Osteocyte (in vitro differentiated cells): ENCODE results near the gene DNAH7. TPM values are rescaled to one million over a fixed set of nuclear protein-coding genes. Genes with fewer than 3 reads are reported as not detected.

Experiments
- DNase-seq: peaks from one replicate; pipeline ENCODE4 v3.0.0; 2021; ENCODE audit warnings: mixed read lengths; ENCODE audit not compliant: unreplicated experiment; ENCODE audit errors: extremely low spot score
- H3K27ac Mint-ChIP-seq: one replicate; pipeline ENCODE4 v1.8.0; 2021; ENCODE audit warnings: mild to moderate bottlenecking, mixed read lengths; ENCODE audit not compliant: unreplicated experiment
- H3K27me3 Mint-ChIP-seq: one replicate; pipeline ENCODE4 v1.8.0; 2021; ENCODE audit warnings: mixed read lengths; ENCODE audit not compliant: unreplicated experiment
- H3K36me3 Mint-ChIP-seq: one replicate; pipeline ENCODE4 v1.8.0; 2021; ENCODE audit warnings: mixed read lengths; ENCODE audit not compliant: unreplicated experiment
- H3K4me1 Mint-ChIP-seq: one replicate; pipeline ENCODE4 v1.8.0; 2021; ENCODE audit warnings: mixed read lengths; ENCODE audit not compliant: unreplicated experiment
- H3K4me3 Mint-ChIP-seq: one replicate; pipeline ENCODE4 v1.8.0; 2021; ENCODE audit warnings: mild to moderate bottlenecking, moderate library complexity, mixed read lengths; ENCODE audit not compliant: unreplicated experiment
- H3K9me3 Mint-ChIP-seq: one replicate; pipeline ENCODE4 v1.8.0; 2021; ENCODE audit warnings: mixed read lengths; ENCODE audit not compliant: unreplicated experiment
- CTCF ChIP-seq: fragments of 200-600 bp; sonication (generic); IDR thresholded peaks from 2 replicates; pipeline ENCODE4 v1.5.0; 2021; ENCODE audit warnings: antibody characterized with exemption, mild to moderate bottlenecking, moderate library complexity
- total RNA-seq: library from RNA; stranded (reverse); gene quantifications from 2 replicates; pipeline ENCODE4 v1.2.1, GENCODE V29; 2021

The DNAH7 gene
- total RNA-seq, 1 donor from 2014 or later: 0.43 TPM

GRCh38 chr2:195813421-195813820 lies 255.2 kb downstream of the DNAH7 start:
- no peaks in the 10 kb centered on the region for H3K36me3 Mint-ChIP-seq
- no peak overlapping the region for H3K27ac Mint-ChIP-seq
- no peak for TF ChIP-seq CTCF
- H3K4me1 Mint-ChIP-seq: no peaks in the 10 kb centered on the region
- peaks cover 44% of the 10 kb centered on the region for H3K27me3 Mint-ChIP-seq
- H3K9me3 Mint-ChIP-seq: no peaks in the 10 kb centered on the region
- no peak overlapping the region for H3K4me3 Mint-ChIP-seq
- DNase-seq: no peak

GRCh38 chr2:195810340-195811098 lies 258.1 kb downstream of the DNAH7 start:
- Mint-ChIP-seq H3K27me3 (peaks cover 46% of the 10 kb centered on the region), H3K27ac (no peak overlapping the region), H3K4me1 (no peaks in the 10 kb centered on the region), H3K36me3 (no peaks in the 10 kb centered on the region), H3K9me3 (no peaks in the 10 kb centered on the region), H3K4me3 (no peak overlapping the region)
- no peak for DNase-seq
- no peak for TF ChIP-seq CTCF

- Mint-ChIP-seq H3K9me3 (no peaks in the 10 kb centered on the region), H3K36me3 (no peaks in the 10 kb centered on the region), H3K4me1 (no peaks in the 10 kb centered on the region), H3K27me3 (peaks cover 49% of the 10 kb centered on the region), H3K27ac (no peak overlapping the region), H3K4me3 (no peak overlapping the region)
- TF ChIP-seq CTCF: no peak
- DNase-seq: no peak
Observed at GRCh38 chr2:195808189-195808588, 260.4 kb downstream of the DNAH7 start.

GRCh38 chr2:195805283-195805976 lies 263.2 kb downstream of the DNAH7 start:
- DNase-seq: no peak
- no peak overlapping the region for H3K4me3 Mint-ChIP-seq
- no peak for TF ChIP-seq CTCF
- H3K4me1 Mint-ChIP-seq: no peaks in the 10 kb centered on the region
- H3K36me3 Mint-ChIP-seq: no peaks in the 10 kb centered on the region
- peaks cover 39% of the 10 kb centered on the region for H3K27me3 Mint-ChIP-seq
- H3K9me3 Mint-ChIP-seq: no peaks in the 10 kb centered on the region
- H3K27ac Mint-ChIP-seq: no peak overlapping the region

- H3K4me1 Mint-ChIP-seq: no peaks in the 10 kb centered on the region
- DNase-seq: no peak
Observed at GRCh38 chr2:195795879-195796278, 272.8 kb downstream of the DNAH7 start.

More at GRCh38 chr2:195795879-195796278, 272.8 kb downstream of the DNAH7 start:
- Mint-ChIP-seq H3K36me3 (no peaks in the 10 kb centered on the region), H3K27ac (no peak overlapping the region), H3K27me3 (no peaks in the 10 kb centered on the region), H3K9me3 (no peaks in the 10 kb centered on the region), H3K4me3 (no peak overlapping the region)
- no peak for TF ChIP-seq CTCF
